Epithelial cell of esophagus (primary cell): ENCODE results near the gene POLR2I.
"Not testable (repeated sequence)": the region's sequence is repeated elsewhere in the genome, so short reads cannot be mapped to it uniquely, and the experiment has no call there.

Source experiments
- DNase-seq: peaks from one replicate; pipeline ENCODE4 v3.0.0; 2010; ENCODE audit warnings: low read depth
- H3K4me3 ChIP-seq: 2 replicates; pipeline ENCODE4 v1.5.1; 2011; ENCODE audit warnings: mild to moderate bottlenecking, low read length, control low read depth
- TF ChIP-seq, protein P1 (sequence below): IDR thresholded peaks from 2 replicates; pipeline ENCODE4 v1.5.1; 2011; ENCODE audit warnings: low read depth, mild to moderate bottlenecking, low read length, control low read depth, inconsistent platforms; ENCODE audit not compliant: insufficient read depth; ENCODE audit errors: missing control alignments

The POLR2I gene

DNA sequence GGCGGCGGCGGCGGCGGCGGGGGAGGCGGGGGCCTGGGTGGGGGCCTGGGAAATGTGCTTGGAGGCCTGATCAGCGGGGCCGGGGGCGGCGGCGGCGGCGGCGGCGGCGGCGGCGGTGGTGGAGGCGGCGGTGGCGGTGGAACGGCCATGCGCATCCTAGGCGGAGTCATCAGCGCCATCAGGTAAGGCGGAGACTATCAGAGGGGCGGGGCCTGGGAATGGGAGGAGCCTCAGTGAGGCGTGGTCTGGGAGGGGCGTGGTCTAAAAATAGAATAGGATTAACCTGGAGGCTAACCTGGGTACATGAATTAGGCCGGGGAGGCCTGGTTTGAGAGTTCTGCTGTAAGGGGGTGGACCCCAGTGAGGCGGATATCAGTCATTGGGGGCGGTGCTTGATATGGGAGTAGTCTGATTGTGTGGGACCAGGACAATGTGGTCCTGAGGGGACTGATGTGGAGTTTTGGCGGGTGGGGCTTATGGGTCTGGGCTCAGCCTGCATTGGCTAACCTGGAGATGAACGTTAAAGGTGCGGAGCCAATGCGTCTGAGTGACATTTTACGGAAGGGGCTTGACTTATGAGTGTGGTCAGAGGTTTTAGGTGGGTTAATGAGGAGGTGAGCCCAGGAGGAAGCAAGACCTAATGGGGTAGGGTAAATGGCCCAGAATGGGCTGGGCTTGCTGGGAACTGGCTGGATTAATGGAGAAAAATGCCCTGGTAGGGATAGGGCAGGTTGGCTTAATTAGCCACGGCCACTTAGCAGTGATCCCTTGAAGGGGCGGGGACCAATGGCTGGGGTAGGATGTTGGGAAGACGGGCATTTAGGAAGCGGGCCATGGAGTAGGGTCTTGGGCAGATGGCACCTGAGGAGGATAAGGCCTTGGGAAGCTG is 26.6 kb upstream of the POLR2I start:
- peak overlapping the region; percentile 99 for H3K4me3 ChIP-seq
- TF ChIP-seq, protein P1, sequence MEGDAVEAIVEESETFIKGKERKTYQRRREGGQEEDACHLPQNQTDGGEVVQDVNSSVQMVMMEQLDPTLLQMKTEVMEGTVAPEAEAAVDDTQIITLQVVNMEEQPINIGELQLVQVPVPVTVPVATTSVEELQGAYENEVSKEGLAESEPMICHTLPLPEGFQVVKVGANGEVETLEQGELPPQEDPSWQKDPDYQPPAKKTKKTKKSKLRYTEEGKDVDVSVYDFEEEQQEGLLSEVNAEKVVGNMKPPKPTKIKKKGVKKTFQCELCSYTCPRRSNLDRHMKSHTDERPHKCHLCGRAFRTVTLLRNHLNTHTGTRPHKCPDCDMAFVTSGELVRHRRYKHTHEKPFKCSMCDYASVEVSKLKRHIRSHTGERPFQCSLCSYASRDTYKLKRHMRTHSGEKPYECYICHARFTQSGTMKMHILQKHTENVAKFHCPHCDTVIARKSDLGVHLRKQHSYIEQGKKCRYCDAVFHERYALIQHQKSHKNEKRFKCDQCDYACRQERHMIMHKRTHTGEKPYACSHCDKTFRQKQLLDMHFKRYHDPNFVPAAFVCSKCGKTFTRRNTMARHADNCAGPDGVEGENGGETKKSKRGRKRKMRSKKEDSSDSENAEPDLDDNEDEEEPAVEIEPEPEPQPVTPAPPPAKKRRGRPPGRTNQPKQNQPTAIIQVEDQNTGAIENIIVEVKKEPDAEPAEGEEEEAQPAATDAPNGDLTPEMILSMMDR: no peak
- peak; percentile 93 for DNase-seq

DNA sequence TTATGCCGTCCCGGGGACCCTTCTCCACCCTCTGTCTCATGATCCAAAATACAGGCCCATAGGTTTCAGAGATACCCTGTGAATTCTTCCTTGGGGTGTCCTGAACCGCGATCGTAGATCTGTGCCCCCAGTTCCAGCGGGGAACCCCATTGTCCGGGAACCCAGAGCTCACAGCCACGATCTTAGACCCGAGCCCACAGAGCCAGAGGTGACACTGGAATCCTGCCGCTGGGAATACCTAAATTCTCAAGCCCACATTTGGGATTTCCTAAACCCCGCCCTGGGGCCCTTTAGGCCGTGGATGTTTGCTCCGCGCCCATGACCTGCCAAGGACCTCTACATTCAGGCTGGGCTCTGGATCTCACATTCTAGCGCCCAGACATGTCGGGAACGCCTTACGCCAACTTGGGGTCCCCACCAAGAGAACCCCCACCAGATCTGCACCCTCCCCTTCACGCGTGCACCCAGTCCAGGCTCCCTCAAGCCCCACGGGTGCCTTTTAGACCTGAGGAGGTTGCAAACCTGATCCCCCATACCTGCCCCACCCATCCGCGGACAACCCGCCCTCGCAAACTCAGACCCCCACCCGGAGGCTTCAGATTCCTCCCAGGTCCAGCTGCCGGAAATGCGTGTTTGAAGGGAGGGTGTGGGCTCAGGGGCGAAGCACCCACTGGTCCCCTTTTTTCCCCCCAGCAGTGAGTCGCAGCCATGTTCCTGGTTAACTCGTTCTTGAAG is 25.8 kb upstream of the POLR2I start:
- peak overlapping the region; percentile 99 for H3K4me3 ChIP-seq
- TF ChIP-seq, protein P1: no peak
- peak; percentile 56 for DNase-seq

DNA sequence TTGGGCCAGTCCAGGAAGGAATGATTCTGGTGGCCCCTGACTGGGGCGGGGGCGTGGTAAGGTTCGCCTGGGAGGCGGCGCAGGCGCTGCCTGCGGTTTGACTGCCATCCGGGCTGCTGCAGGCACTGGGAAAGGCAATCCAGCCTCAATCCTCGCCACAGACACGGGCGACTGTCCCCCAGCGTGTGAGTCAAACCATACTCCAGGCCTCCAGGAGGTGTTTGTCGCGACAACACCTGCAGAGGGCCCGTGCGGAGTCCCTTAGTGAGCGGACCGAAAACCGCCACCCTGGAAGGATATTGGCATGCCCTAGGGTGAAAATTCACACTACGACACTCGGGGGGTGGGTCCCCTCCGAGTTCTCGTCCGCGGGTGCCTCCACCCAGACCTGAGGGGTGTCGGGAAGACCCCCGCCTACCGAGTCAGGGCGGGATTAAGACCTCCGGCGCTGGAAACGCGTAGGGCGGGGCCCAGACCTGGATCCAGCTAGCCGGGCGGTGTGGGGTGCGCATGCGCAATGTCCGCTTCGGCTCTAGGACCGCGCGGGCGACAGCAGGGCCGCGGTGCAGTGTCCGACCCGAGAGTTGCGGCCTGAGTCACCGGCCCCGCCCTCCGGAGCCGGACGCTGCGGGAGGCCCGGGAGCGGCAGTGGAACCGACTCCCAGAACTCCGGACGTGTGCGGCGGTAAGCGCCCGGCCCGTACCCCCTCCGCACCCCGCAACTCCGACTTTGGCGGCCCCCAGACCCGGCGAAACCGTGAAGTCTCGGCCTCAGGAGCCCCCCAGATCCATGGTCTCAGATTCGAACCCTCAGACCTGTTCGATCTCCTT is 25.0 kb upstream of the POLR2I start, which contains the start of gene CAPNS1:
TSS of gene CAPNS1 (plus strand) at position 594 of the 831 bp plus-strand sequence. CDS start 946 bp downstream, outside the sequence.
- TF ChIP-seq, protein P1: peak; percentile 2
- peak; percentile 96 for DNase-seq
- H3K4me3 ChIP-seq: peak within 1 kb of the TSS; percentile 99

DNA sequence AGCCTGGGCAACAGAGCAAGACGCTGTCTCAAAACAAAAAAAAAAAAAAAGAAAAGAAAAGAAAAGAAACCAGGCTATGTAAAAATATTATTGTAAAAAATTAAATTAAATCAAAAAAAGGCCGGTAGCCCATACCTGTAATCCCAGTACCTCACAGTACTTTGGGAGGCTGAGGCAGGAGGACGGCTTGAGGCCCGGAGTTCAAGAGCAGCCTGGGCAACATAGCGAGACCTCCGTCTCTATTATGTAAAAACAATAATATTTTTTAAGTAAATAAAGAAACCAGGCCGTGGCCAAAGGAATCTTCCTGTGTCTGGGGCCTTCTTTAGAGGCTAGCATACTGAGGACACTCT is 24.4 kb upstream of the POLR2I start:
- TF ChIP-seq, protein P1: no peak
- DNase-seq: no peak

DNA sequence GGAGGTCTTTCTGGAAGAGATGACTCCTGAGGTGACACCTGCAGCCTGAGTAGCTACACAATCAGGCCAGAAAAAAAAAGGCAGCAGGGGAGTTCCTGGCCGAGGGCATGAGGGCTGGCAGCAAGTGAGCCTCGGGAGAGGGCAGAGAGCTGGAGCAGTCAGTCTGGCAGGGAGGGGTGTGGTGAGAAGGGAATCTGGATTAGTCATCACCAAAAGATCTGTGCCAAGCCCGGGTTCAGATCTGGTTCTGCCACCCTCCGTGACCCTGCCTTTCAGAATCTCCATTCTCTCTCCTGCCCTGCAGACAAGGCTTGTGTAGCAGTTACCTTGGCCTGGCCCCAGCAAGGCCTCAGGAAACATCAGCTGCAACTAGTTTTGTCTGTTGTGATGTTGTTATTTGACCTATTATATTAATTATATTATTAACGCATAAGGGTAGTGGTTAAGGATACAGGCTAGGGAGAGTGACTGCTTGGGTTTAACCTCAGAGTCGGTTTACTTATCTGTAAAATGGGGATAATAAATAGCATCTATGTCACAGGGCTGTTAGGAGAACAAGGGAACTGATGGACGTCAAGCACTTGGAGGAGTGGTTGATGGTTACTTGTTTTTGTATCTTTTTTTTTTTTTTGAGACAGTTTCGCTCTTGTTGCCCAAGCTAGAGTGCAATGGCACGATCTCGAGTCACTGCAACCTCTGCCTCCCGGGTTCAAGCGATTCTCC is 22.4 kb upstream of the POLR2I start:
- peak; percentile 98 for DNase-seq
- TF ChIP-seq, protein P1: no peak
- no peak overlapping the region for H3K4me3 ChIP-seq

More for the DNA sequence above, 24.4 kb upstream of the POLR2I start:
- H3K4me3 ChIP-seq: peak overlapping the region; percentile 99

DNA sequence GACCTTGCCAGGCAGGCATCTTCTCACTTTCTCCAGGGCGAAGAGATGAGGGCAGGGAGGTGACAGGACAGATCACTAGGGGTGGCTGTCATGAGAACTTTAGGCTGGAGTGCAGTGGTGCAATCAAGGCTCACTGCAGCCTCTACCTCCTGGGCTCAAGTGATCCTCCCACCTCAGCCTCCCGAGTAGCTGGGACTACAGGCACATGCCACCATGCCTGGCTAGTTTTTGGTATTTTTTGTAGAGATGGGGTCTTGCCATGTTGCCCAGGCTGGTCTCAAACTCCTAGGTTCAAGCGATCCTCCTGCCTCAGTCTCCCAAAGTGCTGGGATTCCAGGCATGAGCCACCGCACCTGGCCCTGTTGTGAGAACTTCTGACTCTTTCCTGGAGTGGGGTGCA is 20.2 kb upstream of the POLR2I start:
- not testable (repeated sequence) for DNase-seq, H3K4me3 ChIP-seq

DNA sequence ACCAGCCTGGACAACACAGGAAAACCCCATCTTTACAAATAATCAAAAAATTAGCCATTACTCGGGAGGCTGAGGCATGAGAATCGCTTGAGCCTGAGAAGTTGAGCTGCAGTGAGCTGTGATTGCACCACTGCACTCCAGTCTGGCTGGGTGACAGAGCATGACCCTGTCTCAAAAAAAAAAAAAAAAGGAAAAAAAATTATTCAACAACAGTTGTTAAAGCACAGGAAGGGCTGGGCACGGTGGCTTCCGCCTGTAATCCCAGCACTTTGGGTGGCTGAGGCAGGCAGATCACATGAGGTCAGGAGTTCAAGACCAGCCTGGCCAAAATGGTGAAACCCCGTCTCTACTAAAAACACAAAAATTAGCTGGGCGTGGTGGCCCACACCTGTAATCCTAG is 16.5 kb upstream of the POLR2I start:
- DNase-seq: not testable (repeated sequence)

More for the DNA sequence above, 16.5 kb upstream of the POLR2I start:
- H3K4me3 ChIP-seq: not testable (repeated sequence)
